IPS-15b (cell line): ENCODE measurements around the gene FADS3.
A peak's percentile ranks its signal among the peaks of the same experiment; 100 is the strongest.

ENCODE experiments used
- H3K27me3 ChIP-seq: one replicate; pipeline ENCODE4 v1.6.1; 2013; ENCODE audit warnings: low read length; ENCODE audit not compliant: control insufficient read depth, insufficient read depth
- H3K36me3 ChIP-seq: one replicate; pipeline ENCODE4 v1.6.1; 2013; ENCODE audit warnings: low read length; ENCODE audit not compliant: control insufficient read depth, insufficient read depth
- H3K4me1 ChIP-seq: one replicate; pipeline ENCODE4 v1.6.1; 2013; ENCODE audit warnings: mild to moderate bottlenecking, low read length; ENCODE audit not compliant: control insufficient read depth, insufficient read depth
- H3K4me3 ChIP-seq: one replicate; pipeline ENCODE4 v1.5.1; 2013; ENCODE audit warnings: low read depth, low read length
- H3K9ac ChIP-seq: one replicate; pipeline ENCODE4 v1.6.1; 2013; ENCODE audit warnings: low read depth, mild to moderate bottlenecking, low read length
- H3K9me3 ChIP-seq: one replicate; pipeline ENCODE4 v1.6.1; 2013; ENCODE audit warnings: mild to moderate bottlenecking, low read length; ENCODE audit not compliant: control insufficient read depth, insufficient read depth

Gene FADS3

DNA sequence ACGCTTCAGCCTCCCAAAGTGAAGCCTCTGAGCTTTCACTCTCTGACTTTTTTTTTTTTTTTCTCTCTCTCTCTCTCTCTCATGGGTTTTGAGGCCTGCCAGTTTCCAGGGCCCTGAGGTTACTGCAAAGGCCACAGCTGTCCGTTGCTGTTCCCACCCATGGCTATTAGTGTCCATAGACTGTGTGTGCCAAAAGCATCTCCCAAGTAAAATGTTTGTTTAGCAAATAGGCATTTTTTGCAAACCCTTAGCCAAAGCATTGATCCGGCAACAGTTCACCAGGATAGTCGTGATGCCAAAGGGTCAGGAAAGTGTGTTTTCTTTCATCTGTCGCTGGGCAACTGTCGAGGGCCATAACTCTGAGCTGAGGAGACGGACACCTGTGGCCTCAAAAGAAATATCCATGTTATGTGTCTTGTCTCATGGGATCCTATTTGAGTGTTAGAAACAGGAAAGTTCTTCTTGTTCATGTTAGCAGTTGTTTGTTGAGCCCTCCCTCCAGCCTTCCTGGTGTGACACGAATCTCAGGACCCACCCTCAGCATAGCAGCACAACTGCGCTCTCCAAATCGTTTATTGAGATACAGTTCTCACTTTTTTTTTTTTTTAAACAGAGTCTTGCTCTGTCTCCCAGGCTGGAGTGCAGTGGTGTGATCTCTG lies 44.9 kb downstream of the FADS3 start:
- Histone ChIP-seq H3K9me3 (no peaks in the 10 kb centered on the region), H3K4me1 (no peaks in the 10 kb centered on the region), H3K4me3 (no peak overlapping the region), H3K36me3 (peaks cover 39% of the 10 kb centered on the region), H3K27me3 (no peaks in the 10 kb centered on the region), H3K9ac (no peak overlapping the region)

DNA sequence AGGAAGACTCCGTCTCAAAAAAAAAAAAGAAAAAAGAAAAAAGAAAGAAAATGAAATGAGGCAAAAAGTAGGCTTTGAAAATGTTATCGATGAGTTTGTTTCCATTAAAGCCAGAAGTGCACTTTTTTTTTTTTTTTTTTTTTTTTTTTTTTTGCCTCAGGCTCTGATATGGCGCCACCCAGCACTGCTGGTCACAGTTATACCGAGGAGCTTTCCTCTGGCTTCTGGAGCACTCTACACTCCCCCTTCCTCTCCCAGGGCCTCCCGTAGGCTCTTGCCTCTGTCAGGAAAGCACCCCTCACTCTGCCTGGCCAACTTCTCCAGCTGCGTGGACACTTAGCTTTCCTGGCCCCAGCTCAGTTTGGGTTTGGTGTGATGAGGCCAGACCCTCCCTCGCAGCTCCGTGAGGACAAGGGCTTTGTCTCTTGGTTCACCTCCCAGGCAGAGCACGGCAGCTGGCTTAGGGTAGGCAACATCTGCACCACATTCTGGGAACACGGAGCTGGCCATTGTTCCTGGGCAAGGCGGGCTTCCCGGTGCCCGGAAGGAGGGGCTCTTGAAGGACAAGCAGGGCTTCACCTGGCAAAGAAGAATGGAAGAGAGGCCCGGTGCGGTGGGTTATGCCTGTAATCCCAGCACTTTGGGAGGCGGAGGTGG lies 46.3 kb downstream of the FADS3 start:
- Histone ChIP-seq H3K27me3 (no peaks in the 10 kb centered on the region), H3K4me3 (no peak overlapping the region), H3K9ac (no peak overlapping the region), H3K36me3 (peaks cover 52% of the 10 kb centered on the region), H3K4me1 (no peaks in the 10 kb centered on the region), H3K9me3 (no peaks in the 10 kb centered on the region)

DNA sequence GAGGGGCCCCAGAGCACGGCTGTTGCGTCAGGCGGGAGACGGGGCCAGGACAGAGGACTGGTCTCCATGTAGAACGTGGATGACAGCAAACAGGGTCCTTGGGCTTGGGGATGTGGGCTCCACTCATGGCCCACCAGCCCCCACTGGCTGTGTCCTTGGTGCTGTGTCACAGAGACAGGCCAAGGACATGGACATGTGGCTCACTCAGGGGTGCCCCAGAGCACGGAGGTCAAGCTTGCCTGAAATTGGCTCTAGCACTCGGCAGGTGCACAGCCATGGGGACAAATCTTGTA lies 48.9 kb downstream of the FADS3 start:
- Histone ChIP-seq H3K4me3 (no peak overlapping the region), H3K9me3 (no peaks in the 10 kb centered on the region), H3K27me3 (no peaks in the 10 kb centered on the region), H3K36me3 (peaks cover 34% of the 10 kb centered on the region), H3K4me1 (no peaks in the 10 kb centered on the region), H3K9ac (no peak overlapping the region)

DNA sequence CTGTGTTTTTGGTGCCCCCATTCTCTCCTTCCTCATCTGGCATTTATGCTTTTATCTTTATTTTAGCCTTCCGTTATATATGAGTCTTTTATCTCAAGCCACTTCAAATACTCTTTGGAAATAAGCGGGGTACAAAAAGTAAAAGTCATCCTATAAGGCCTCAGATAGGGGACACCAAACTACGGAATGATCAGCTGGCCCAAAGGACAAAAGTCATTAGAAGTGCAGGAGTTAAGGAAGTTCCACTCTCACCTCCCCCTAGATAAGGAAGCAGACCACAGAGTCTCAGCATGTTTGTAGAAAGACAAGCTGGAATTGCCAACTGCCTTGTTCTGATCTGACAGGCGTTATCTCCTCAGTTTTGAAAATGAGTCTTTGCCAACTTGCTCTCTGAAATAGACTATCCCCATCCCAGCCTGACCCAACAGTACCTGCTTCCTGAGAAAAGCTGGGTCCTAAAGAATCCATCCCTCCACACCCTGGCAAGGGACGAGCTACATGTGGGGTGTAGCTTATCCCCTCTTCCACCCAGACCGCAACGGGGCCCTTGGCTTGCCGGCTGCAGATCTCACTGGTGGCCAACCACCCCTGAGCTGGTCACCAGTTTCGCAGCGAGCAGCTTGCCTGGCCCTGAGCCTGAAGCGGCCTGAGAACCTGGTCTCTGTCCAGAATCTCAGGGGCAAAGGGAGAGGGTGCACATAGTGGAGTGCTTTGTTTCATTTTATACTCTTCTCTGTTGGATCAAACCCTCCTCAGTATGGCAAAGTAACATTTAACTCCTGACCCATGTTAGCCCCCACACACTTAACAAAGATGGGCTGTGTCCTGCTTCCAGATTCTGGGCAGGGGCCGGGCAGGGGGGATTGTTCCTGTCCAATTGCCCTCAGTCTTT lies 49.5 kb downstream of the FADS3 start:
- no peaks in the 10 kb centered on the region for H3K9me3 ChIP-seq
- H3K4me1 ChIP-seq, result no peaks in the 10 kb centered on the region
- peaks cover 34% of the 10 kb centered on the region for H3K36me3 ChIP-seq
- no peak overlapping the region for H3K4me3 ChIP-seq
- no peak overlapping the region for H3K9ac ChIP-seq
- no peaks in the 10 kb centered on the region for H3K27me3 ChIP-seq

DNA sequence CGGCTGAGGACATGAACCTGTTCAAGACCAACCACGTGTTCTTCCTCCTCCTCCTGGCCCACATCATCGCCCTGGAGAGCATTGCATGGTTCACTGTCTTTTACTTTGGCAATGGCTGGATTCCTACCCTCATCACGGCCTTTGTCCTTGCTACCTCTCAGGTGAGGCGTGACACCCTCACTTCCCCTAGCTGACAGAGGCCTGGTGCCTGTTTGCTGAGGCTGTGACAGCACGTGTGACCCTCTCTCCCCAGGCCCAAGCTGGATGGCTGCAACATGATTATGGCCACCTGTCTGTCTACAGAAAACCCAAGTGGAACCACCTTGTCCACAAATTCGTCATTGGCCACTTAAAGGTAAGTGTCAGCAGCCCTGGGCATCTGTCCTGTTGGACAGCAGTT lies 51.0 kb downstream of the FADS3 start:
- Histone ChIP-seq H3K9ac (no peak overlapping the region), H3K4me3 (no peak overlapping the region), H3K9me3 (no peaks in the 10 kb centered on the region), H3K36me3 (peaks cover 34% of the 10 kb centered on the region), H3K27me3 (no peaks in the 10 kb centered on the region), H3K4me1 (no peaks in the 10 kb centered on the region)

DNA sequence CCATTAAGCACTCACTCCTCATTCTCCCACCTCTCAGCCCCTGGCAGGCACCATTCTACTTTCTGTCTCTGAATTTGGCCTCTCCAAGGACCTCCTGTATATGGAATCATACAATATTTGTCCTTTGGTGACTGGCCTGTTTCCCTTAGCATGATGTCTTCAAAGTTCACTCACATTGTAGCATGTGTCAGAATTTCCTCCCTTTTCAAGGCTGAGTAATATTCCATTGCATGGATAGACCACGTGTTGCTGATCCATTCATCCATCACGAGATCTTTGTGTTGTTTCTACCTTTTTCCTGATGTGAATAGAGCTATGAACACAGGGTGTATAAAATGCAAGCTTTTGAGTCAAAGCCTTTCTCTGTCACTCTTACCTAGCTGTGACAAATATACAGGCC lies 51.6 kb downstream of the FADS3 start:
- H3K9ac ChIP-seq, result no peak overlapping the region
- H3K4me3 ChIP-seq, result no peak overlapping the region
- H3K27me3 ChIP-seq, result no peaks in the 10 kb centered on the region
- peaks cover 31% of the 10 kb centered on the region for H3K36me3 ChIP-seq
- no peaks in the 10 kb centered on the region for H3K9me3 ChIP-seq
- H3K4me1 ChIP-seq, result peaks cover 3% of the 10 kb centered on the region

DNA sequence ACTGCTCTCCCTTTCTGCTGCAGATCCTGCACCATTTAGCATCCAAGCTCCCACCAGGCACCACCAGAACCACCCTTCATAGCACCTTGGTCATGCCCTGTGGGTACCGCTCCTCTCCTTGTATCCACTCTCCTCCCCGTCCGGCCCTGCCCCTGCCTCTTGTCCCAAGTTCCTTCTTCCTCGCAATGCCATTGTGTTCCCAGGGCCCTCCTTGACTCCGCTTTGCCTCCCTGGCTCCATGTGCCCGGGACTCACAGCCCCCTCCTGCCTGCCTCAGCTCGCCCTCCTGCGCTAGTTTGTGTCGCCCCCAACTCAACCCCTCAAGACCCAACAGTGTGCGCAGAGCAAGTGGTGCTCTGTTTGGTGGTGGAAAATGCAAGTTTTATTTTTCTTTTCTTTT lies 52.4 kb downstream of the FADS3 start:
- Histone ChIP-seq H3K4me3 (no peak overlapping the region), H3K9ac (no peak overlapping the region), H3K36me3 (peaks cover 31% of the 10 kb centered on the region), H3K4me1 (peaks cover 9% of the 10 kb centered on the region), H3K9me3 (no peaks in the 10 kb centered on the region), H3K27me3 (no peaks in the 10 kb centered on the region)

DNA sequence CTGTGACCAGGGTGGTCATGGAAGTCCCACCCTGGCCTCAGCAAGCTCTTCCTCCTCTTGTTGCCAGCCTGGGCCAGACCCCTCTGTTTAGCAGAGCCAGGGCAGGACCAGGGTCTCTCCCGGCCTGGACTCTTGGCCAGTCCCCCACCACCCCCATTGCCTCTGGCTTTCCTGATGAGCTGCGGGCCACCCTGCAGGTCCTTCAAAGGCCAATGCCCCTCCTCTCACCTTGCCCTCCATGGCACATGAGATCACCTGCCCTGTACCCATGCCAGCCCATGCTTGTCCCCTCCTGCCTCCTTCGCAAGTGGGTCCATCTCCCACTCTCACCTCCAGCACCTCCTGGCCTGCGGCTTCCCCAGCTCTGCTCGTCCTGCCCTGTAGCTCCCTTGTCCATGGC lies 52.8 kb downstream of the FADS3 start:
- H3K9ac ChIP-seq, result no peak overlapping the region
- H3K36me3 ChIP-seq, result peaks cover 31% of the 10 kb centered on the region
- H3K9me3 ChIP-seq, result no peaks in the 10 kb centered on the region
- no peak overlapping the region for H3K4me3 ChIP-seq
- H3K27me3 ChIP-seq, result no peaks in the 10 kb centered on the region
- peaks cover 9% of the 10 kb centered on the region for H3K4me1 ChIP-seq

DNA sequence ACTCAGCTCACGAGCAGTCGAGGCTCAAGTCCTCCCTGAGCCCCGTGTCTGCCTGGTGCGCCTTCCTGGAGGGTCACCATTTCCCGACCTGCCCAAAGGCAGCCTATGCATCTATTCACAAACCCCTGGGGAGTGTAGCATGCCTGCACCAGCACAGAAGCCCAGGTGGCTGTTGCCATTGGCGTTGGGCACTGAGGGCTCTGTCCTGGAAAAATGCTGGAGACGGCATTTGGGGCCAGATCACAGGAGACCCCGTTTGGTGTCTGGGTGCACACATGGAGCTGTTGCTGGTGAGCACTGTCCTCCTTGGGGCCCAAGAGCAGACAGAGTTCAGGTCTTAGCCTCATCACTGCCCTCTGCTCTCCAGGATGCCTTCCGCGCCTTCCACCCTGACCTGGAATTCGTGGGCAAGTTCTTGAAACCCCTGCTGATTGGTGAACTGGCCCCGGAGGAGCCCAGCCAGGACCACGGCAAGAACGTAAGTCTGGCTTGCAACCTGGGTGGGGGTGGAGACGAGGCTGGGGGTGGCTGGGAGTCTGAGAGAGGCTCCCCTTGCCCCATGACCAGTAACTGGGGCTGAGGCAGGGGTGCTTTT lies 53.8 kb downstream of the FADS3 start:
- Histone ChIP-seq H3K4me3 (no peak overlapping the region), H3K27me3 (no peaks in the 10 kb centered on the region), H3K9me3 (no peaks in the 10 kb centered on the region), H3K4me1 (peaks cover 9% of the 10 kb centered on the region), H3K9ac (no peak overlapping the region), H3K36me3 (peaks cover 25% of the 10 kb centered on the region)

- Histone ChIP-seq H3K27me3 (no peaks in the 10 kb centered on the region), H3K9ac (no peak overlapping the region), H3K36me3 (peaks cover 12% of the 10 kb centered on the region), H3K4me1 (peaks cover 9% of the 10 kb centered on the region), H3K4me3 (no peak overlapping the region), H3K9me3 (no peaks in the 10 kb centered on the region)
Measured at GRCh38 chr11:61836193-61836592, 55.2 kb downstream of the FADS3 start.

DNA sequence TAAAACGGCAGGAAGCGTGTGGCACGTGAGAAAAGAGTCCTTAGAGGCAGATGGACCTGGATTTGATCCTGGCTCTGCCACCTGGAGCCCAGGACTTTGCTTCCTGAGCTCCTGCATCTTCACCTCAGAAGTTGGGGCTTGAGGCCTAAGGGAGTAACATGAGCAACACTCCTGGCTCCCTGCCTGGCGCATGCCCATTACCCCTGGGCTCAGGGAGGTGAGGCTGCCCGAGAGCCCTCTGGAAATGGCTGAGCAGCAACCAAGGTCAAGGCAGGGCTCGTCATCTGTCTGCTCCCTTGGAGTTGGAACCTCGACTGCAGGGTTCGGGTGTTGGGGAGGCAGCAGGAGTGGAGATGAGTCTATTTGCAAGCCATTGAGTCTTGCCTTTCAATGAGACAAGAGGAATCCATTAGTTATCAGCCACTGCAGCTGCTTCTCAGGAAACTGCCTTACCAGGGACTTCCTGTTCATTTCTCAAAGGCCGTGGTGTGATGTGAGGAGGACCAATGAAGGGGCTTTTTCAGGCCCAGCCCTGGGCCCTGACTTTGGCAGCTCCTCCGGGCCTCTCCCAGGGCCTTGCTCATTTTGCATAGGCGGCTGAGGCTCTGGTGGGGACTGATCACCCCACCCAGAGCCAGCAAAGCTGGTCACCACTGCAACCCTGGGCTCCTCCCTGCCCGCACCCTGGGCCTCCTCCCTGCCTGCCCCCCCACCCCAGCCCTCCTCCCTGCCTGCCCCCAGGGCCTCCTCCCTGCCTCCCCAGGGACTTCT lies 56.9 kb downstream of the FADS3 start:
- Histone ChIP-seq H3K9ac (peak overlapping the region; percentile 24), H3K4me3 (no peak overlapping the region)

More for the DNA sequence above, 56.9 kb downstream of the FADS3 start:
- Histone ChIP-seq H3K4me1 (peaks cover 13% of the 10 kb centered on the region), H3K9me3 (no peaks in the 10 kb centered on the region), H3K36me3 (no peaks in the 10 kb centered on the region), H3K27me3 (no peaks in the 10 kb centered on the region)
